Measurements from ENCODE around the gene APBA3. TPM values are rescaled to one million over a fixed set of nuclear protein-coding genes. Genes with fewer than 3 reads are reported as not detected.

APBA3 gene
- total RNA-seq, 3 donors from 2014 or later (not counting 1 experiment from before 2014, with no cell fraction given) = 39.9 to 53.6 (median 43.8) TPM

DNA sequence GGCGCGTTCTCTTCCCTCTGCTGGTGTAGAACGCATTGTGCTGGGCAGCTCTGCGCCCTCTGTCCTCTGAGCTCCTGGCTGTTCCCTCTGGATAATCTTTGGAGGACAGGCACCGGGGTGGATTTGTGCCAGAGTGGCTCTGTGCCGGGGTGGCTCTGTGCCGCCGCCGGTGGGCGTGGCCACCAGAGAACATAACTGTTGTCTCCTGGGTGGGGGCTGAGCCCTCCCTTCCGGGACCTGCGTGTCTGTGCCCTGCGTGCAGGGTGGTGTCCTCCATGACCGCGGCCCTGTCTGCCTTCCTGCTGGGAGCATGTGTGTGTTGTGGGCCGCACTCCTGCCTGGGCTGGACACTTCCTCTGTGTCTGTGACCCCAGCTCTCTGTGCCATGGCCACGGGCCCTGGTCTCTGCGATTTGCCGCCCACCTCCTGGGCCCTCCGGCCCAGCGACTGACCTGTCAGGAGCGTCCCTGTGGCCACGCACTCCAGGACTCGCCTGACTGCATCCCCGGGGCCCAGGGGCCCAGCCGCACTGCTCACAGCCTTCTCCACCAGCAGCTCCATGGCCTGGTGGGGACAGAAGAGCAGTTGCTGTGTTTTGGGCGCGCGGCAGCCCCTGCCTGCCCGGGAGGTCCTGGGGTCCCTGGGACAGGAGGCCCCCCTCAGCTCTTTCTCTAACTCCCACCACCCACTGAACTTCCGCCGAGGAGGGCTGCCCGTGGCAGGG, 47.1 kb upstream of the APBA3 start:
- 91% methylated on average over 33 of the region's 33 CpGs for WGBS (ENCODE audit: insufficient coverage)
- H3K9me3 Mint-ChIP-seq = no peaks in the 10 kb centered on the region
- H3K27ac Mint-ChIP-seq = peak overlapping the region; percentile 31 to 65
- peaks cover 100% of the 10 kb centered on the region for H3K4me1 ChIP-seq (ENCODE audit: control insufficient read depth, insufficient read depth, low read length)
- H3K4me3 ChIP-seq (ENCODE audit: low read length) = no peak overlapping the region
- no peaks in the 10 kb centered on the region for H3K27me3 ChIP-seq (ENCODE audit: control insufficient read depth, insufficient read depth, low read length)
- H3K36me3 ChIP-seq (ENCODE audit: control insufficient read depth, insufficient read depth, low read length) = no peaks in the 10 kb centered on the region
- peak in 1 of 2 donors; percentile 7 for DNase-seq
- TF ChIP-seq, protein P1, sequence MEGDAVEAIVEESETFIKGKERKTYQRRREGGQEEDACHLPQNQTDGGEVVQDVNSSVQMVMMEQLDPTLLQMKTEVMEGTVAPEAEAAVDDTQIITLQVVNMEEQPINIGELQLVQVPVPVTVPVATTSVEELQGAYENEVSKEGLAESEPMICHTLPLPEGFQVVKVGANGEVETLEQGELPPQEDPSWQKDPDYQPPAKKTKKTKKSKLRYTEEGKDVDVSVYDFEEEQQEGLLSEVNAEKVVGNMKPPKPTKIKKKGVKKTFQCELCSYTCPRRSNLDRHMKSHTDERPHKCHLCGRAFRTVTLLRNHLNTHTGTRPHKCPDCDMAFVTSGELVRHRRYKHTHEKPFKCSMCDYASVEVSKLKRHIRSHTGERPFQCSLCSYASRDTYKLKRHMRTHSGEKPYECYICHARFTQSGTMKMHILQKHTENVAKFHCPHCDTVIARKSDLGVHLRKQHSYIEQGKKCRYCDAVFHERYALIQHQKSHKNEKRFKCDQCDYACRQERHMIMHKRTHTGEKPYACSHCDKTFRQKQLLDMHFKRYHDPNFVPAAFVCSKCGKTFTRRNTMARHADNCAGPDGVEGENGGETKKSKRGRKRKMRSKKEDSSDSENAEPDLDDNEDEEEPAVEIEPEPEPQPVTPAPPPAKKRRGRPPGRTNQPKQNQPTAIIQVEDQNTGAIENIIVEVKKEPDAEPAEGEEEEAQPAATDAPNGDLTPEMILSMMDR (IDR thresholded peaks at IDR 0.05) = no peak
- H3K27me3 Mint-ChIP-seq (ENCODE audit: low read depth in 2 of 2) = no peaks in the 10 kb centered on the region
- H3K4me1 Mint-ChIP-seq = peaks cover 42 to 62% of the 10 kb centered on the region in 2 donors
- no peak for ATAC-seq
- no peak overlapping the region for H3K4me3 Mint-ChIP-seq
- H3K9me3 ChIP-seq (ENCODE audit: control insufficient read depth, insufficient read depth, low read length) = no peaks in the 10 kb centered on the region
- intact Hi-C loops (cut with micrococcal nuclease) = no loop called here
- no peaks in the 10 kb centered on the region for H3K36me3 Mint-ChIP-seq
- H3K27ac ChIP-seq (ENCODE audit: low read length) = peak overlapping the region; percentile 23

DNA sequence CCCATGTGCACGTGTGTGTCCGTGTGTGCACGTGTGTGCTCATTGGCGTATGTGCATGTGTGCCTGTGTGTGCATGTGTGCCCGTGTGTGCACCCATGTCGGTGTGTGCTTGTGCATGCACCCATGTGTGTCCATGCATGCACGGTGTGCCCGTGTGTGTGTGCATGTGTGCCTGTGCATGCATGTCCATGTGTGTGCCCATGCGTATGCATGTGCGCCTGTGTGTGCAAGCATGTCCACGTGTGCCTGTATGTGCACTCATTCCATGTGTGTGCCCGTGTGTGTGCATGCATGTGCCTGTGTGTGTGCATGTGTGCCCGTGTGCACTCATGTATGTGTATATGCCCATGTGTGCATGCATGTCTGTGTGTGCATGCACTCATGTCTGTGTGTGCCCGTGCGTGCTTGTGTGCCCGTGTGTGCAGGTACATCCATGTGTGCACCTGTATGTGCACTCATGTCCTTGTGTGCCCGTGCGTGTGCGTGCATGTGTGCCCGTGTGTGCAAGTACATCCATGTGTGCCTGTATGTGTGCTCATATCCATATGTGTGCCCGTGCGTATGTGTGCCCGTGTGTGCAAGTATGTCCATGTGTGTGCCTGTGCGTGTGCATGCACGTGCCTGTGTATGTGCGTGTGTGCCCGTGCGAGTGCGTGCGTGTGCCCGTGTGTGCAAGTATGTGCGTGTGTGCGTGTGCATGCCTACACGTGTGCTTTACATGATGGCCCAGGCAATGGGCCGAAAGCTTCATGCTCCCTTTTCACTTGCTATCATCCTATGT, 46.3 kb upstream of the APBA3 start:
- Mint-ChIP-seq H3K4me1 (peaks cover 34 to 62% of the 10 kb centered on the region in 2 donors), H3K4me3 (no peak overlapping the region), H3K27me3 (ENCODE audit: low read depth in 2 of 2) (no peaks in the 10 kb centered on the region), H3K27ac (peak overlapping the region in 1 of 2 donors; percentile 91), H3K9me3 (no peaks in the 10 kb centered on the region), H3K36me3 (no peaks in the 10 kb centered on the region)
- Histone ChIP-seq H3K4me3 (ENCODE audit: low read length) (no peak overlapping the region), H3K27ac (ENCODE audit: low read length) (peak overlapping the region; percentile 81), H3K4me1 (ENCODE audit: control insufficient read depth, insufficient read depth, low read length) (peaks cover 97% of the 10 kb centered on the region), H3K36me3 (ENCODE audit: control insufficient read depth, insufficient read depth, low read length) (no peaks in the 10 kb centered on the region), H3K9me3 (ENCODE audit: control insufficient read depth, insufficient read depth, low read length) (no peaks in the 10 kb centered on the region), H3K27me3 (ENCODE audit: control insufficient read depth, insufficient read depth, low read length) (no peaks in the 10 kb centered on the region)
- 97% methylated on average over 35 of the region's 35 CpGs for WGBS (ENCODE audit: insufficient coverage)
- TF ChIP-seq, protein P1 (IDR thresholded peaks at IDR 0.05) = no peak
- intact Hi-C loops (cut with micrococcal nuclease) = no loop called here
- peak in 1 of 2 donors; percentile 11 for DNase-seq
- ATAC-seq = no peak

DNA sequence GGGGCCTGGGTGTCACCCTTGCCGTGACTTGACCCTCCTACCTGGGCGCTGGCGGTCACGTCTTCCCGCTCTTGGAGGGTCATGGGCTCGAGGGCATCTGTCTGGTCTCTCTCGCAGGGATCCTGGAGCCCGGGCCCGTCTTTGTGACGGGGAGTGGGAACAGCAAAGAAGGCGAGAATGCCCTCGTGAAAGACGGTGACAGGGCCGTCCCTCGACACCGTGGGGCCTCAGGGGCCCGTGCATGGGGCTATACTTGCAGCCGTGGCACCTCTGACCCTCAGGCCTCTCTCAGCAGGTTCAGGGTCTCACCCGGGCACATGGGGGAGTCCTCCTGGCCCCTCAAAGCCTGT, 45.6 kb upstream of the APBA3 start:
- Mint-ChIP-seq H3K4me3 (no peak overlapping the region), H3K27ac (peak overlapping the region in 1 of 2 donors; percentile 91), H3K9me3 (no peaks in the 10 kb centered on the region), H3K36me3 (no peaks in the 10 kb centered on the region), H3K4me1 (peaks cover 27 to 61% of the 10 kb centered on the region in 2 donors), H3K27me3 (ENCODE audit: low read depth in 2 of 2) (no peaks in the 10 kb centered on the region)
- WGBS (ENCODE audit: insufficient coverage) = 79% methylated on average over 19 of the region's 19 CpGs
- Histone ChIP-seq H3K36me3 (ENCODE audit: control insufficient read depth, insufficient read depth, low read length) (no peaks in the 10 kb centered on the region), H3K27me3 (ENCODE audit: control insufficient read depth, insufficient read depth, low read length) (no peaks in the 10 kb centered on the region), H3K27ac (ENCODE audit: low read length) (peak overlapping the region; percentile 81), H3K4me3 (ENCODE audit: low read length) (no peak overlapping the region), H3K4me1 (ENCODE audit: control insufficient read depth, insufficient read depth, low read length) (peaks cover 96% of the 10 kb centered on the region), H3K9me3 (ENCODE audit: control insufficient read depth, insufficient read depth, low read length) (no peaks in the 10 kb centered on the region)
- intact Hi-C loops (cut with micrococcal nuclease) = no loop called here
- TF ChIP-seq, protein P1 (IDR thresholded peaks at IDR 0.05) = no peak
- ATAC-seq (no peak), DNase-seq (no peak)

All from natural killer cell (primary cell).